ENCODE data around the gene CAMK1. TPM values are rescaled to one million over a fixed set of nuclear protein-coding genes. Genes with fewer than 3 reads are reported as not detected.

Gene CAMK1
- total and polyA plus RNA-seq, 12 donors, result 6.2 to 27.1 (median 9.4) TPM

GRCh38 chr3:9786825-9787669 lies 17.3 kb upstream of the CAMK1 start:
- ATAC-seq (no peak), DNase-seq (no peak)
- intact Hi-C loops (cut with DNase I), result no loop called here
- no peak overlapping the region for H3K27ac ChIP-seq
- peak in 5 of 9 donors; percentile 9 to 47 (median 17) for TF ChIP-seq CTCF (IDR thresholded peaks at IDR 0.05)
- H3K36me3 ChIP-seq, result peaks cover 0 to 91% (median 27%) of the 10 kb centered on the region in 9 donors
- WGBS, 2 donors, result 87 to 94% methylated on average over 13 of the region's 13 CpGs
- no peak overlapping the region for H3K4me3 ChIP-seq
- no peaks in the 10 kb centered on the region for H3K27me3 ChIP-seq
- H3K9me3 ChIP-seq, result no peaks in the 10 kb centered on the region
- H3K4me1 ChIP-seq, result peaks cover 0 to 31% (median 12%) of the 10 kb centered on the region in 9 donors

GRCh38 chr3:9786209-9786739 lies 16.5 kb upstream of the CAMK1 start:
- 85 to 93% methylated on average over 7 of the region's 7 CpGs for WGBS, 2 donors
- H3K36me3 ChIP-seq, result peaks cover 0 to 98% (median 28%) of the 10 kb centered on the region in 9 donors
- intact Hi-C loops (cut with DNase I), result no loop called here

GRCh38 chr3:9785602-9786001 lies 15.9 kb upstream of the CAMK1 start:
- peaks cover 0 to 31% (median 0%) of the 10 kb centered on the region in 9 donors for H3K4me1 ChIP-seq
- no peak for TF ChIP-seq CTCF (IDR thresholded peaks at IDR 0.05)
- no peak for ATAC-seq
- H3K36me3 ChIP-seq, result peaks cover 0 to 98% (median 34%) of the 10 kb centered on the region in 9 donors
- DNase-seq, result no peak
- no peak overlapping the region for H3K4me3 ChIP-seq
- no peaks in the 10 kb centered on the region for H3K9me3 ChIP-seq
- H3K27me3 ChIP-seq, result no peaks in the 10 kb centered on the region
- WGBS, 2 donors, result 70 to 76% methylated on average over 7 of the region's 7 CpGs
- H3K27ac ChIP-seq, result no peak overlapping the region
- intact Hi-C loops (cut with DNase I), result no loop called here

More at GRCh38 chr3:9786209-9786739, 16.5 kb upstream of the CAMK1 start:
- H3K27ac ChIP-seq, result no peak overlapping the region
- no peak for TF ChIP-seq CTCF (IDR thresholded peaks at IDR 0.05)
- ATAC-seq (no peak), DNase-seq (no peak)
- H3K4me1 ChIP-seq, result peaks cover 0 to 31% (median 5%) of the 10 kb centered on the region in 9 donors
- no peaks in the 10 kb centered on the region for H3K27me3 ChIP-seq
- no peak overlapping the region for H3K4me3 ChIP-seq
- H3K9me3 ChIP-seq, result no peaks in the 10 kb centered on the region

- Histone ChIP-seq H3K4me3 (no peak overlapping the region), H3K27me3 (no peaks in the 10 kb centered on the region), H3K4me1 (peaks cover 0 to 34% (median 0%) of the 10 kb centered on the region in 9 donors), H3K36me3 (peaks cover 0 to 98% (median 40%) of the 10 kb centered on the region in 9 donors), H3K9me3 (no peaks in the 10 kb centered on the region), H3K27ac (no peak overlapping the region)
- DNase-seq, result no peak
- 94% methylated on average over 4 of the region's 4 CpGs for WGBS, 2 donors
- no peak for ATAC-seq
- no peak for TF ChIP-seq CTCF (IDR thresholded peaks at IDR 0.05)
- intact Hi-C loops (cut with DNase I), result no loop called here
These were observed 15.2 kb upstream of the CAMK1 start for GRCh38 chr3:9784965-9785364.
